GM10266 (cell line): ENCODE results near the gene LLCFC1.
A peak's percentile ranks its signal among the peaks of the same experiment; 100 is the strongest.

Source experiments
- DNase-seq: peaks from one replicate; pipeline ENCODE4 v3.0.0; 2012; ENCODE audit errors: extremely low spot score
- CTCF ChIP-seq: IDR thresholded peaks from 2 replicates; pipeline ENCODE4 v1.5.1; 2012; ENCODE audit warnings: mild to moderate bottlenecking, low read depth; ENCODE audit not compliant: control insufficient read depth, insufficient read depth; ENCODE audit errors: missing control alignments

LLCFC1 gene

GRCh38 chr7:142901426-142902259 is 37.6 kb upstream of the LLCFC1 start:
- TF ChIP-seq CTCF: no peak
- DNase-seq: no peak

- TF ChIP-seq CTCF: no peak
- no peak for DNase-seq
Observed at GRCh38 chr7:142904128-142904527, 35.2 kb upstream of the LLCFC1 start.

GRCh38 chr7:142905759-142906158 is 33.5 kb upstream of the LLCFC1 start:
- no peak for TF ChIP-seq CTCF
- DNase-seq: no peak

- no peak for DNase-seq
- TF ChIP-seq CTCF: no peak
Observed at GRCh38 chr7:142906643-142907042, 32.6 kb upstream of the LLCFC1 start.

GRCh38 chr7:142908290-142908689 is 31.0 kb upstream of the LLCFC1 start:
- no peak for TF ChIP-seq CTCF

GRCh38 chr7:142908921-142909890 is 30.1 kb upstream of the LLCFC1 start:
- DNase-seq: peak; percentile 26
- TF ChIP-seq CTCF: peak; percentile 41

More at GRCh38 chr7:142908290-142908689, 31.0 kb upstream of the LLCFC1 start:
- DNase-seq: no peak

GRCh38 chr7:142910031-142910433 is 29.3 kb upstream of the LLCFC1 start:
- TF ChIP-seq CTCF: no peak
- DNase-seq: no peak
